ENCODE results near the gene HPRT1.

Gene HPRT1

GRCh38 chrX:134419784-134420183, 40.2 kb upstream of the HPRT1 start:
- Histone ChIP-seq H2AFZ (ENCODE audit: low read length) (no peak overlapping the region), H3K4me2 (ENCODE audit: low read depth, low read length, poor library complexity, severe bottlenecking) (no peak overlapping the region), H3K79me2 (ENCODE audit: insufficient read depth, low read length) (no peaks in the 10 kb centered on the region), H4K20me1 (ENCODE audit: insufficient read depth, low read length, poor library complexity, severe bottlenecking) (no peaks in the 10 kb centered on the region), H3K4me1 (ENCODE audit: insufficient read depth, low read length, poor library complexity, severe bottlenecking) (no peaks in the 10 kb centered on the region), H3K27me3 (ENCODE audit: insufficient read depth, low read length, poor library complexity, severe bottlenecking) (no peaks in the 10 kb centered on the region), H3K4me3 (ENCODE audit: low read length, poor library complexity, severe bottlenecking) (no peak overlapping the region), H3K36me3 (ENCODE audit: insufficient read depth, low read length) (peaks cover 41% of the 10 kb centered on the region; the same call in 1 of the 2 replicates), H3K9me3 (ENCODE audit: insufficient read depth, low read depth, low read length) (no peaks in the 10 kb centered on the region), H3K9me2 (replicated peaks; ENCODE audit: low read depth, low read length) (no peaks in the 10 kb centered on the region), H3K9ac (ENCODE audit: low read depth, low read length, poor library complexity, severe bottlenecking) (no peak overlapping the region), H3F3A (ENCODE audit: low read depth) (no peaks in the 10 kb centered on the region)
- no peak for TF ChIP-seq EZH2phosphoT487 (IDR thresholded peaks at IDR 0.05; ENCODE audit: borderline replicate concordance)
- TF ChIP-seq CTCF (conservative IDR thresholded peaks at IDR 0.05; ENCODE audit: low read length): no peak

DNA sequence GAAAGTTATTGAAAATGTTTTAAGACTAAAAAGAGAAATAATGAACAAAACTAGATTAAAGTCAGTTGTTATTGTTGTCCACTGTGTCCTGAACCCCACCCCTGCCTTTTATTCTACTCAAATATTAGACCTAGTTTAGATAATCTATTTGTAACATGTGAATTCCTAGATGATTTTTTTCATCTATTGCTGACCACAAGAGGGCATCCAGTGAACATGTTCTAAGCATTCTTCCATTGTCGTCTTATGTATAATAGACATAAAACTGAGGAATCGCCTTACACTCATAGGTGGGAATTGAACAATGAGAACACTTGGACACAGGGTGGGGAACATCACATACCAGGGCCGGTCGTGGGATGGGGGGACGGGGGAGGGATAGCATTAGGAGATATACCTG, 36.4 kb upstream of the HPRT1 start:
- Histone ChIP-seq H3K9me2 (replicated peaks; ENCODE audit: low read depth, low read length) (no peaks in the 10 kb centered on the region), H3K4me2 (ENCODE audit: low read depth, low read length, poor library complexity, severe bottlenecking) (no peak overlapping the region), H3F3A (ENCODE audit: low read depth) (no peaks in the 10 kb centered on the region), H2AFZ (ENCODE audit: low read length) (no peak overlapping the region), H3K79me2 (ENCODE audit: insufficient read depth, low read length) (no peaks in the 10 kb centered on the region), H4K20me1 (ENCODE audit: insufficient read depth, low read length, poor library complexity, severe bottlenecking) (no peaks in the 10 kb centered on the region), H3K36me3 (ENCODE audit: insufficient read depth, low read length) (peaks cover 34% of the 10 kb centered on the region; the same call in 1 of the 2 replicates), H3K27me3 (ENCODE audit: insufficient read depth, low read length, poor library complexity, severe bottlenecking) (no peaks in the 10 kb centered on the region), H3K4me1 (ENCODE audit: insufficient read depth, low read length, poor library complexity, severe bottlenecking) (no peaks in the 10 kb centered on the region), H3K9ac (ENCODE audit: low read depth, low read length, poor library complexity, severe bottlenecking) (no peak overlapping the region), H3K4me3 (ENCODE audit: low read length, poor library complexity, severe bottlenecking) (no peak overlapping the region), H3K9me3 (ENCODE audit: insufficient read depth, low read depth, low read length) (no peaks in the 10 kb centered on the region)
- no peak for TF ChIP-seq EZH2phosphoT487 (IDR thresholded peaks at IDR 0.05; ENCODE audit: borderline replicate concordance)
- peak; percentile 38 for TF ChIP-seq CTCF (conservative IDR thresholded peaks at IDR 0.05; ENCODE audit: low read length)

- Histone ChIP-seq H3K4me1 (ENCODE audit: insufficient read depth, low read length, poor library complexity, severe bottlenecking) (no peaks in the 10 kb centered on the region), H3K4me2 (ENCODE audit: low read depth, low read length, poor library complexity, severe bottlenecking) (no peak overlapping the region), H4K20me1 (ENCODE audit: insufficient read depth, low read length, poor library complexity, severe bottlenecking) (no peaks in the 10 kb centered on the region), H3K9me2 (replicated peaks; ENCODE audit: low read depth, low read length) (no peaks in the 10 kb centered on the region), H3K9me3 (ENCODE audit: insufficient read depth, low read depth, low read length) (no peaks in the 10 kb centered on the region), H3K4me3 (ENCODE audit: low read length, poor library complexity, severe bottlenecking) (no peak overlapping the region), H3K79me2 (ENCODE audit: insufficient read depth, low read length) (no peaks in the 10 kb centered on the region), H3F3A (ENCODE audit: low read depth) (no peaks in the 10 kb centered on the region), H3K36me3 (ENCODE audit: insufficient read depth, low read length) (peaks cover 47% of the 10 kb centered on the region; the same call in 1 of the 2 replicates), H3K9ac (ENCODE audit: low read depth, low read length, poor library complexity, severe bottlenecking) (no peak overlapping the region), H3K27me3 (ENCODE audit: insufficient read depth, low read length, poor library complexity, severe bottlenecking) (no peaks in the 10 kb centered on the region), H2AFZ (ENCODE audit: low read length) (no peak overlapping the region)
- TF ChIP-seq CTCF (conservative IDR thresholded peaks at IDR 0.05; ENCODE audit: low read length) (no peak), EZH2phosphoT487 (IDR thresholded peaks at IDR 0.05; ENCODE audit: borderline replicate concordance) (no peak)
These were observed 33.7 kb upstream of the HPRT1 start for GRCh38 chrX:134426281-134426680.
